GM21381 (cell line): ENCODE data around the gene ROBO1.

Experiments
- ATAC-seq: cut with Tn5 transposase; IDR thresholded peaks from one replicate; pipeline ENCODE4 v1.9.1; 2021; ENCODE audit warnings: mild to moderate bottlenecking, moderate library complexity; ENCODE audit not compliant: unreplicated experiment

Gene ROBO1

GRCh38 chr3:79478620-79479019, 289.2 kb downstream of the ROBO1 start:
- ATAC-seq, result no peak

GRCh38 chr3:79477242-79477641, 290.6 kb downstream of the ROBO1 start:
- ATAC-seq, result no peak

- no peak for ATAC-seq
Observed at GRCh38 chr3:79473993-79474392, 293.8 kb downstream of the ROBO1 start.

- no peak for ATAC-seq
Observed at GRCh38 chr3:79467721-79468120, 300.1 kb downstream of the ROBO1 start.

GRCh38 chr3:79461129-79461792, 306.5 kb downstream of the ROBO1 start:
- ATAC-seq, result no peak

- ATAC-seq, result no peak
Observed at GRCh38 chr3:79453600-79453999, 314.2 kb downstream of the ROBO1 start.

GRCh38 chr3:79436387-79436786, 331.4 kb downstream of the ROBO1 start:
- ATAC-seq, result no peak

- ATAC-seq, result no peak
Observed at GRCh38 chr3:79427081-79427480, 340.7 kb downstream of the ROBO1 start.

GRCh38 chr3:79424811-79425210, 343.0 kb downstream of the ROBO1 start:
- no peak for ATAC-seq

- ATAC-seq, result no peak
Observed at GRCh38 chr3:79423417-79423816, 344.4 kb downstream of the ROBO1 start.

GRCh38 chr3:79421273-79421672, 346.5 kb downstream of the ROBO1 start:
- no peak for ATAC-seq

- no peak for ATAC-seq
Observed at GRCh38 chr3:79418855-79419621, 348.8 kb downstream of the ROBO1 start.

- no peak for ATAC-seq
Observed at GRCh38 chr3:79415356-79415755, 352.4 kb downstream of the ROBO1 start.

GRCh38 chr3:79414806-79415205, 353.0 kb downstream of the ROBO1 start:
- no peak for ATAC-seq

GRCh38 chr3:79414035-79414434, 353.8 kb downstream of the ROBO1 start:
- no peak for ATAC-seq

- ATAC-seq, result no peak
Observed at GRCh38 chr3:79412537-79412936, 355.3 kb downstream of the ROBO1 start.

- no peak for ATAC-seq
Observed at GRCh38 chr3:79410617-79411016, 357.2 kb downstream of the ROBO1 start.

GRCh38 chr3:79410136-79410535, 357.7 kb downstream of the ROBO1 start:
- no peak for ATAC-seq

- no peak for ATAC-seq
Observed at GRCh38 chr3:79406175-79406574, 361.6 kb downstream of the ROBO1 start.

GRCh38 chr3:79405183-79405582, 362.6 kb downstream of the ROBO1 start:
- ATAC-seq, result no peak

- no peak for ATAC-seq
Observed at GRCh38 chr3:79396595-79396994, 371.2 kb downstream of the ROBO1 start.

GRCh38 chr3:79392479-79392878, 375.3 kb downstream of the ROBO1 start:
- no peak for ATAC-seq

- ATAC-seq, result no peak
Observed at GRCh38 chr3:79390352-79390751, 377.4 kb downstream of the ROBO1 start.
